ENCODE results near the gene MAGEH1. TPM values are rescaled to one million over a fixed set of nuclear protein-coding genes. Genes with fewer than 3 reads are reported as not detected.

Gene MAGEH1
- polyA plus RNA-seq, 4 donors = 64.5 to 82.9 (median 69.9) TPM

- DNase-seq (ENCODE audit: low read depth in 4 of 4, low spot score in 2 of 4) = peak; percentile 17 to 27 (median 25)
These were observed 37.5 kb downstream of the MAGEH1 start, which contains the start of gene USP51 for GRCh38 chrX:55489314-55490009. Gene USP51 (minus strand): TSS chrX:55489848. CDS start chrX:55488939, 909 bp downstream.

DNA sequence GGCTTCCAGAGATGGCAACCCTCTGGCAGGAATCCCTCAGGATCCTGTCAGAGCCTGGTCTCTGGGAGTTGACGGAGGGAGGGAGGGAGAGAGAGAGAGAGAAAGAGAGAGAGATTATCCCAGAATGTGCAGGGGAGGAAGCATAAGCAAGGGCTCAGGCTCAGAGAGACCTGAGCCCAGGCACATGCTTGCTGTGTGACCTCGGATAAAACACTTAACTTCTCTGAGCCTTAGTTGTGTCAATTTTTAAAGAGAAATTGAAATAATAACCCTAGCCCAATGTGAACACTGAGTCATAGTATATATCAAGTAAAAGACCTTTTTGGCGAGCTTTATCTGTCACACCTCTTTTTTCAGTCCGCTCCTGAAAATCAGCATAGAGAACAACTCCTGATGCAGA lies 38.2 kb downstream of the MAGEH1 start:
- no peak for DNase-seq (ENCODE audit: low read depth in 4 of 4, low spot score in 2 of 4)

DNA sequence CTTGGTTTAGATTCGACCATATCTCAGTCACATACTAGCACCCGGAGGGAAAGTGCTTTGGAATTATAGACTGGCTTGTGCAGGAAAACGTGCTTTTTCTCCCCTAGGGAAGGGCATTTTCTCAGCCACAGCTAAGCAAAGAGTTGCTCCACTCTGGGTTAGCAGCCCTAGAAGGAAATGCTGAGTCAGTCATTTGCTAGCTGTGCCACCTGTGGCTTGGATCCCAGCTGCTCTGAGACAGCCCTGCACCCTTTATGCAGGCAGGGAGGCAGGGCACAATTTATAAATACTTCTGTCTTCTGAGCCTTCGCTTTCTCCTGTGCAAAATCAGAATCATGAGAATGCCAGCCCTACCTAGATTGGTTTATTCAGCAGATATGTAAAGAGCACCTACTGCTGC lies 39.0 kb downstream of the MAGEH1 start:
- DNase-seq (ENCODE audit: low read depth in 4 of 4, low spot score in 2 of 4) = no peak

Other genes with a start within 250 kb of the MAGEH1 start
- not detected for gene PAGE5, start 231.8 kb upstream of the MAGEH1 start, polyA plus RNA-seq (ENCODE audit: insufficient read length in 4 of 4)
- gene PAGE3, start 187.2 kb upstream of the MAGEH1 start, polyA plus RNA-seq (ENCODE audit: insufficient read length in 4 of 4) = not detected
- gene USP51, start 37.7 kb downstream of the MAGEH1 start, polyA plus RNA-seq (ENCODE audit: insufficient read length in 4 of 4) = 10 to 100 TPM; 11.5 to 13.3 (median 12.2) TPM
- gene FOXR2, start 171.3 kb downstream of the MAGEH1 start, polyA plus RNA-seq (ENCODE audit: insufficient read length in 4 of 4) = not detected

Data from left renal cortex interstitium (tissue), 4 donors.